ENCODE data around the gene PLCG2.
"Not testable (repeated sequence)": the region's sequence is repeated elsewhere in the genome, so short reads cannot be mapped to it uniquely, and the experiment has no call there.

The PLCG2 gene

GRCh38 chr16:81877490-81877889 is 98.4 kb downstream of the PLCG2 start:
- not testable (repeated sequence) for DNase-seq (ENCODE audit: low spot score)

DNA sequence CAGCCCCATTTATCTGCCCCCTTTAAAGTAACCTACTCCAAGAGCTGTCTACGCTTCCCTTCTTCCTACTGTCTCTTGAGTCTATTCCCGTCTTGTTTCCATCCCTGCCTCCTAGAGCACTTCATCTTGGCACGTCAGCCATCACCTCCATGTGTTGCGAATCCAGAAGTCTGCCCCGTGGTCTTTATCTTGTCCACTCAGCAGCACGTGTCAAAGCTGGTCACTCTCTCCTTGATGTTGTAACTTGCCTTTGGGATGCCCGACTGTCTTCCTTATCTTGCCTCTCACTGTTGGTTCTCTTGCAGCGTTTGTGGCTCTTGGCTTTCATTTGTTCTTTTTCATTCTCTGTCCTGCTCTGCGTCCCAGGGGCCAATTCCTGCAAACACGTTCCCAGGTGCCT is 99.4 kb downstream of the PLCG2 start:
- no peak for DNase-seq (ENCODE audit: low spot score)

- peak; percentile 45 for DNase-seq (ENCODE audit: low spot score)
Observed at GRCh38 chr16:81879625-81880024, 100.5 kb downstream of the PLCG2 start.

GRCh38 chr16:81880816-81881215 is 101.7 kb downstream of the PLCG2 start:
- DNase-seq (ENCODE audit: low spot score): no peak

DNA sequence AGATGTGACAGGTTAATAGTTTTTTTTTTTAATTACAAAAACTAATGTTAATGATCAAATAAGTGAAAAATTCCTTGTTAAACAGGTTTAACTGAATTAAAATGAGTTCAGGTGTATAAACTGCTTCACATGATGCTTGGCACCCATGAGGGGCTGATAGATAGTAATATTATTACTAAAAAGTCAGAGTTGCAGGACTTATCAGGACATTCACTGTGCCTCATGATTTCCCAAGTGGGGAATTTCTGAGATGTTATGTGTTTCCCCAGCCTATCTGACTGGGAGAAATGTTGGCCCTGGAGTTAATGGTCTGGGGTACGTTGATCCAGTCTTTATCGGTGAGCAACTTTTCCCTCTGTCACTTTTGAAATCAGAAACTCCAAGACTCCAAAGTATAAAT is 102.1 kb downstream of the PLCG2 start:
- DNase-seq (ENCODE audit: low spot score): no peak

- no peak for DNase-seq (ENCODE audit: low spot score)
Observed at GRCh38 chr16:81882559-81882958, 103.5 kb downstream of the PLCG2 start.

- no peak for DNase-seq (ENCODE audit: low spot score)
Observed at GRCh38 chr16:81883235-81883634, 104.1 kb downstream of the PLCG2 start.

- DNase-seq (ENCODE audit: low spot score): peak; percentile 81
Observed at GRCh38 chr16:81885976-81886586, 107.0 kb downstream of the PLCG2 start.

DNA sequence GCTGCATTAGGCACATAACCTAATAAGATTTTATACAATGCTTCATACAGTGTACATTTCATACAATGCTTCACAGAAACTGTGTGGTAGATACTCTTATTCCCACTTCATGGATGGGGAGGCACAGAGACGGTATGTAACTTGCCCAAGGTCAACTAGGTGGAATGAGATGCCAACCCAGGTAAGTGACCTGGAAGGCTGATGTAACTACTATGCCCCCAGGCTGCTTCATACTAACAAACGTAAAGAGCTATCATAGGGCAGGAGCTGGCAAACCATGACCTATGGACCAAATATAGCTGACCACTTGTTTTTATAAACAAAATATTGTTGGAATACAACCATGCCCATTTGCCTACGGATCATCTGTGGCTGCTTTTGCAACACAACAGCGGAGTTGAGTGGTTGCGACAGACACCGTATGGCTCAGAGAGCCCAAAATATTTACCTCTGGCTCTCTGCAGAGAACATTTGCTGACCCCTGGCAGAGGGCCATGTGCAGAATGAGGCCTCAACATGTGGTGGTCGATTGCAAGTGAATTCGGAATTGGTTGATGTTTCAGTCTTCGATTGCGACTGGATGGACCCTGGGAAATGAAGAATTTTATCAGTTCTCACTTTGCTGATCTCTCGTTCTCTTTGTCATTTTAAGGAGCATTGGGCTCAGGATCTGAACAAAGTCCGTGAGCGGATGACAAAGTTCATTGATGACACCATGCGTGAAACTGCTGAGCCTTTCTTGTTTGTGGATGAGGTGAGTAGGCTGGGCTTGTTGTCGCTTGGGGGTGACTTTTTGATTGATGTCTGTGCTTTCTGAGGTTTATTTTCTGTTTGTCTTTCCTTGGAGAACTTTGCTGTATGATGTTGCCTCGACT is 109.7 kb downstream of the PLCG2 start:
- no peak for DNase-seq (ENCODE audit: low spot score)

DNA sequence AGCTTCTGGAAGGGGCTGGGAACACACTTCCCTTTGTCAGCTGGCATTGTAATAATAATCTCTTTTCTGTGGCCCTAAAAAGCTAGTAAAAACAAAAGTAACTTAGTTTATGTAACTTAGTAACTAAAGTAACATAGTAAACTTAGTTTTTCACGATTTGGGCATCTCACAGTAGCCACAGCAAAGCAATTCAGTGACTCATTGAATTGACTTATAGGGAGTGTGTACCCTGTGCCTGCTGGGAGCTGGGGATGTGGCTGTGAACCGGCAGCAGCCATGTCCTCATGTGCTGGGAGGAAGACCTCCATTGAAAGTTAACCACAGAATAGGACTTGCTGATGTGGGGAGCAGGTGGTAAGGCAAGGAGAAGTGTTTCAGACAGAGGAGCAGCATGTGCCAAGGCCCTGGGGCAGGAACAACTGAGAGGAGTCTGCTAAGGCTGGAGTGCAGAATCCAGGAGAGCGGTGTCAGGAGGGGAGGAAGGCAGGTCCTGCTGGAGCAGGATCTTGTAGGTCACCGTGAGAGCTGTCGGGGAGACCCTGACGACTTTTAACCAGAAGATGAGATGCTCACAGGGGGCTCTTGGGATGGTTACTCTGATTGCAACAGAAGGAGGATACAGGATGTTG is 112.8 kb downstream of the PLCG2 start:
- DNase-seq (ENCODE audit: low spot score): no peak

- no peak for DNase-seq (ENCODE audit: low spot score)
Observed at GRCh38 chr16:81894592-81894991, 115.5 kb downstream of the PLCG2 start.

GRCh38 chr16:81896902-81897301 is 117.8 kb downstream of the PLCG2 start:
- DNase-seq (ENCODE audit: low spot score): no peak

- DNase-seq (ENCODE audit: low spot score): no peak
Observed at GRCh38 chr16:81899601-81900000, 120.5 kb downstream of the PLCG2 start.

DNA sequence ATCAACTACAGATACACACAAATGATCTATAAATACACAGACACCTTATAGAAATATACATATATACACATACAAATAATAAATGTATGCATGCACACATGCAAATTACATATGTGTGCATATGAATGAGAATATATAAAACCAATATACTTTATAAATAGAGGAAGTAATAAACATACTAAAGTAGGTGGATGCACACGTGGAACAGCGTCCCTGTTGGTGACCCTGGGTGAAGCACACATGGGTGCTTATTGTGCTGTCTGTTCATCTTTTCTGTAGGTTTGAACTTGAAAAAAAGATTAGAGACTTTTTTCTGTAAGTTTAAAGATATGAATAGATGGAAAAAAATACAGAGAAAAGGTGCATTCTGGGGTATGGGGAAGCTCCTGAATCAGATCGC is 120.9 kb downstream of the PLCG2 start:
- no peak for DNase-seq (ENCODE audit: low spot score)

DNA sequence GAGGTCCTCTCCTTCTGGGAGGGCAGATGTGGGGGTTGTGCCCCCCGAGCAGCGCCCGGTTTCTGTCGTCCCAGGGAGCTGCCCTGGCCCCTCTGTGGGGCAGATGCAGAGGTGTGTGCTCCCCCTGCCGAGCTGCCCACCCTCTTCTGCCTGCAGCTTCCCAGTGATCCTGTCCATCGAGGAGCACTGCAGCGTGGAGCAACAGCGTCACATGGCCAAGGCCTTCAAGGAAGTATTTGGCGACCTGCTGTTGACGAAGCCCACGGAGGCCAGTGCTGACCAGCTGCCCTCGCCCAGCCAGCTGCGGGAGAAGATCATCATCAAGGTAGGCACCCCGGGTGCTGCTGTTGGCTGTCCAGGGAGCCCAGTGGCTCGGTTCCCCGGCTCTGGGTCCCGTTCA is 121.4 kb downstream of the PLCG2 start:
- no peak for DNase-seq (ENCODE audit: low spot score)

GRCh38 chr16:81901484-81901883 is 122.4 kb downstream of the PLCG2 start:
- DNase-seq (ENCODE audit: low spot score): no peak

DNA sequence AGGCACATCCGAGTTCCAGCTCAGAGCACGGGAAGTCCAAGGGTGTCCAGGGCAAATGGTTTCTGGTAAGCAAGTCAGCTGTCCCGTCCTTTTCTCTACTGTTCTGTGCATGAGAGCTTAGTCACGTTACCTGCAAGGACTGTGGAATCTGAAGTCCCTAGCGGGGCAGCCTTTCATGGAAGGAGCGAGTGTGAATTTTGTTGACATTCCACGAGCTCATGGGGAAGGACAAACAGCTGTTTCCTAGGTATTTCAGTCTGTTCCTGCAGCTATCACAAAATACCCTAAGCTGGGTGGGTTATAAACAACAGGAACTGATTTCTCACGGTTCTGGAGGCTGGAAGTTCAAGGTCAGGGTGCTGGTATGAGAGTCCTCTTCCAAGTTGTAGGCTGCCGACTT is 122.9 kb downstream of the PLCG2 start:
- no peak for DNase-seq (ENCODE audit: low spot score)

GRCh38 chr16:81904320-81904719 is 125.2 kb downstream of the PLCG2 start:
- DNase-seq (ENCODE audit: low spot score): no peak

- DNase-seq (ENCODE audit: low spot score): peak; percentile 24
Observed at GRCh38 chr16:81905277-81905676, 126.2 kb downstream of the PLCG2 start.

GRCh38 chr16:81907681-81908080 is 128.6 kb downstream of the PLCG2 start:
- DNase-seq (ENCODE audit: low spot score): no peak

DNA sequence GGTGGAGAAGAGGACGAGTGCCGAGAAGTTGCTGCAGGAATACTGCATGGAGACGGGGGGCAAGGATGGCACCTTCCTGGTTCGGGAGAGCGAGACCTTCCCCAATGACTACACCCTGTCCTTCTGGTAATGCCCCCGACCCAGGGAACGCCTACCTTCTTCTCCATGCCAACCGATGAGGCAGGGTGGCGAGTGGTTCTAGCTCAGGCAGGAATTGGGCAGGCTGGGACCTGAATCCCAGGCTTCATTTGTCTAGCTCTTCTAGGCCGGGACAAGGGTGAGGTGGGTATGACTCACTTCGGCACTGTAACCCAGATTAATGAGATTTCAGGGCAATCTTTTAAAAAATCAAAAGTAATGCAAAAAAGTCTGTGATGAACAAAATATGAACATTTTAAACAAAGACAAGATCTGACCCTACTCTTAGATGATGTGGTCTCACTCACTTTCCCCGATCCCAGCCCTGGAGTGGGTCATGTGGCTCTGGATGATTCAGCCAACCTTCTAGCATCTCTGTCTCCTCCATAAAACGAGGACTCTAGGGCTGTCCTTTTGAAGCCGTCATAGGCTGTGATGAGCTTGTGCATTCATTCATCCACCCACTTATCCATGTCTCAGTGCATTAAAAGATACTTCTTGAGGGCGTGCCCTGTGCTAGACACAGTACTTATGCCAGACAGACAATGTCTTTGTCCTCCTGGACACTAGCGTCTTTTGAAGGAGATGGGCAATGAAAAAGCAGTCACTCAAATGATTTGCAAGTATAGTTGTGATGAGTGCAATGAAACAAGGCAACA is 129.6 kb downstream of the PLCG2 start:
- no peak for DNase-seq (ENCODE audit: low spot score)

GRCh38 chr16:81910366-81910885 is 131.3 kb downstream of the PLCG2 start:
- DNase-seq (ENCODE audit: low spot score): no peak
